Effector CD8-positive, alpha-beta T cell (primary cell): ENCODE data around the gene BZW1.
"Not testable (repeated sequence)": the region's sequence is repeated elsewhere in the genome, so short reads cannot be mapped to it uniquely, and the experiment has no call there.

ENCODE experiments used
- DNase-seq: peaks from one replicate; lab custom pipeline; 2025; lab: John Stamatoyannopoulos, UW

The BZW1 gene

DNA sequence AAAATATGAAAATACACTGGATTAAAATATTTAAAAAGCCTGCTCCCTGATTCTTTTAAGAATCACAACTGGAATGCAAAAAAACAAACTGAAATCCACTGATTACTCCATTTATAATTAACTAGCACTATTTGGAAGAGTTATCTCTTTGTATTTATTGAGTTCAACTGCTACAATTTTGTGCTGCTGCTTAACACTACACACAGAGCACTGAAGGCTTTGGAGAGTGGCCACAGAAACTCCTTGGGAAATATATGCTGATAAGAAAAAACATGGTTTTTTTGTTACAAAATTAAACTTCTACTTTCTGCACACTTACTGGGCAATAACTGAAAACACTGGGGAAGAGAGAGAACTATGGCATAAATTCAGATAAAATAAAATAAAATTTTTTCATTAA is 19.8 kb upstream of the BZW1 start:
- no peak for DNase-seq

DNA sequence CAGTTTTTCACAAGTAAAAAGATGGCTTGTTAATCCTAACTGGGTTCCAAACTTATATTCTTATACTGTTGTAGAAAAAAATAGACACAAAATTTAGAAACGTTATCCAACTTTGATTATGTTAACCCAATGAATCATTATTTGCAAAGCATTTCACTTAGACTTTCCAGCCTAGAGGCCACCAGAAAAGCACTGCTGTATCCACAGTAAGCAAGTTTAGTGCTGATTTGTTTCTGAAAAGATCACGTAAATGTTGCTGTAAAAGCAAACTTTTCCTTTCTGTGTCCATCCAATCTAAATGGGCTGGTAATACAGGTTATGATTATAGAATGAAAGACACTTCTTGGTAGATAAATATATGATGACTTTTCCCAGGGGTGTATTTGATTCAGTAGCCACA is 17.6 kb upstream of the BZW1 start:
- no peak for DNase-seq

DNA sequence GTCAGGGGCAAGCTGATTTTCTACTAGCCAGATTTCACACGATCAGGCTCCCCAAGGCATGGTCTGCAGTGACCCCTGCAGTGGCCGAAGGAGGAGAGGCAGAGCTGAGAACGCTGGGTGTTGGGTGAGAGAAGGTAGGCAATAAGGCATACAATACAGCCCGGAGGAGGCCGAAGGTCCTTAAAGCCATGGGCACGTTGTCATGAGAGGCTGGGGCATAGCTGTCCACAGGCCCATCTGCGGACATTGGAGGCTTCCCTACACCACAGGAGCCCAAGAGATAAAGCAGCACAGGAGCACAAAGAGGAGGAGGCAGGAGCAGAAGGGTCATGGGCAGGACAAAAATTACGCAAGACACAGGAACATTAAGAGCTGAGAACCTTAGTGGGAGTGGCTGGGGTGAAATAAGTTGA is 16.7 kb upstream of the BZW1 start:
- DNase-seq, result no peak

DNA sequence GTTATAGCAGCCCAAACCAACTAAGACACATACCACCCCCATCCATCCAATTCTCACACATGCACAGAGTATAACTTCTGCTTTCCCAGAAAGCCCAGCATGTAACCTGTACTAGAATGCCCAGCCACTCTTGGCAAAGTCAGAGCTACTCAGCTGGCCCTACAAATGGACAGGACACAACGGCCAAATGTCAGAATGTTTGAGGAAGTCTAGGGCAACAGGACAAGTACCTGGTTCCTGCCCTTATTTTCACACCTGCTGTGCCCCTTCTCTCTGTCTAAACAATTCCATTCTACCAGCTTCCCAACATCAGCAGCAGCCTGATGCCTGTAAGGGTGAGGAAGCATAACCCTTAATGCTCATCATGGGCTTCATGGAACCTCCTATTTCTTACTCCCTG is 15.1 kb upstream of the BZW1 start:
- no peak for DNase-seq

DNA sequence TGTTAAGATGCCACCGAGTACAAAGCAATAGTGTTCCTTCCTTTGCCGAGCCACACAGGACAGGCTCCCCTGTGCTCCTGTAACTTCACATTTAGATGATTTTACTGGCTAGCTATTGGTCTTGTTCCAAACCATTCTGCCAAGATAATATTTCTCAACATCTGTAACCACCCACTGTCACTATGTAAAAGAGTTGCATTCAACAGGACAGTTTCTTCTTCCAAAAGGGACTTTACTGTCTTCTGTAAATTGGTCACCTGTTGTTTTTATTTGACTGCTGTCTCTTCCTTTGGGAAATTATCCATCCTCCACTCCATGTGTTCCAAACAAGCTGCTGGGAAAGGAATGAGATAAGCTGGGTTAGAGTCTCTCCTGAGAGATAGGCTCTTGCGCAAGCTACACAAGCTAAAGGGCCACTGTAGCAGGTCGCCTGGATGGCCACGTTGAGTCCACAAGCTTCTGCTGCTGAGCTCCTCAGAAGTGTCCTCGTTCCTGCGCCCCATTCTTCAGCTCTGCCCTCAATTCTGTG is 14.4 kb upstream of the BZW1 start:
- DNase-seq, result no peak

DNA sequence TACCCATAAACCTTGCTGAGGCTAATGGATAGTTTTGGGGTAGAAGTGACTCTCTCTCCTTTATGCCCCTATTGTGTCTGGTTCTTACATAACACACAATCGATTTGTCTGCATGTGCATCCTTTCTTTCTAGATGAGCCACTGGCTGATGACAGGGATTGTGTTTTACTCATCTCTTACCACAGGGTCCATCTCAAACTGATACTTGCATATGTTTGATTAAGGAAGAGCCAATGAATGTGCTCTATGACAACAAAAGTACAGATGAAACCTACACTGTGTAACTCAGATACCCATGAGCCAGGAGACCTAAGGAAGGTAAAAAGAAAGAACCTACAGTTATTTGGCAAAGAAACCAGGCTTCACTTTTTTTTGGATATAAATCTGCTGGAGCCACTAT is 13.2 kb upstream of the BZW1 start:
- DNase-seq, result no peak

DNA sequence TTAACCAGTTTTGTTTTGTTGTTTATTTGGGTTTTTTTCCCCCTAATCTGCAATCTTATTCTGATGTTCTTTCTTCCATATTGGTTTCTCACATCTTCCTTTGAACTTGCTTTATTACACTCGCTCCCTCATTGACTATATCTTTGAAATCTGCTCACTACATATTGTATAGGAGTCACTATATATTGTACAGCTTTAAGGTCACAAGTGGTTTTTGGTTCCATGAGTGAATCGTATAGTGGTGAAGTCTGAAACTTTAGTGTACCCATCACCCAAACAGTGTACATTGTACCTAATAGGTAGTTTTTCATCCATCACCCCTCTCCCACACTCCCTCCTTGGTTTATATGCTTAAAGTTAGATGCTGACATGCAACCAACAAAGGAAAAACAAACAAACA is 11.3 kb upstream of the BZW1 start:
- no peak for DNase-seq

DNA sequence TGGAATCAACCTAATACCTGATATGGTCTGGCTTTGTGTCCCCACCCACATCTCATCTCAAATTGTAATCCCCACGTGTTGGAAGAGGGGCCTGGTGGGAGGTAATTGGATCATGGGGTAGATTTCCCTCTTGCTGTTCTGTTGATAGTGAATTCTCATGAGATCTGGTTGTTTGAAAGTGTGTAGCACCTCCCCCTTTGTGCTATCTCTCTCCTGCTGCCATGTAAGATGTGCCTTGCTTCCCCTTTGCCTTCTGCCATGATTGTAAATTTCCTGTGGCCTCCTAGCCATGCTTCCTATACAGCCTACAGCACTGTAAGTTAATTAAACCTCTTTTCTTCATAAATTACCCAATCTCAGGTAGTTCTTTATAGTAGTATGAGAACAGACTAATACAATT is 10.3 kb upstream of the BZW1 start:
- DNase-seq, result not testable (repeated sequence)

DNA sequence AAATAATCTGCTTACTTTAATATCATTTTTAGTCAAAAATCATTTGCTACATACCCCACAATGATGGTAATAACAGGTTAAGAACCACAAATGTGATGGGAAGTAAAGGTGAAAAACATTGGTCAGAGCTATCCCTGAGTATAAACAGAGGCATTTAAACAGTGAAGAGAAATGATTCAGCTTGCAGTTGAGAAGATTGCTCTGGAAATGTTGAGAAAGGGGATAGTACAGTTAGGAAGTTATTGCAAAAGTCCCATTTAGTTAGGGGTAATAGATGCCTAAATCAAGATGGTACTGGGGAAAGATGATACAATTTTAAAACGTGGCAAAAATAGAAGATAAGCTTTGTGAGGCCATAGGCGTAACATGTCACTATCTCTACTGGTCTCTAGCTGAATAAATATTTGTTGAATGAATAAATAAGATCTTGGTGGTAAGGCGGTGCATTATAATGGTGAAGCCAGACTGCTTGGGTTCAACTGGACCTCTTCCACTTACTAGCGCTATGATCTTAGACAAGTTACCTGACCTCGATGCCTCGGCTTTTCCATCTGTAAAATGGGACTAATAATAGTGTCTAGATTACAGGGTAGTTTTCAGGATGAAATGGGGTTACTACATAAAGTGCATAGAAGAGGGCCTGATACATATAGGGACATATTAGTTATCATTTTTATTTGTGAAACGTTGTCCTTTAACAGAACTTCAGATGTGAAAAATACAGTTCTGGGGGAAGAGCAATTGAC is 2.0 kb upstream of the BZW1 start:
- DNase-seq, result no peak

DNA sequence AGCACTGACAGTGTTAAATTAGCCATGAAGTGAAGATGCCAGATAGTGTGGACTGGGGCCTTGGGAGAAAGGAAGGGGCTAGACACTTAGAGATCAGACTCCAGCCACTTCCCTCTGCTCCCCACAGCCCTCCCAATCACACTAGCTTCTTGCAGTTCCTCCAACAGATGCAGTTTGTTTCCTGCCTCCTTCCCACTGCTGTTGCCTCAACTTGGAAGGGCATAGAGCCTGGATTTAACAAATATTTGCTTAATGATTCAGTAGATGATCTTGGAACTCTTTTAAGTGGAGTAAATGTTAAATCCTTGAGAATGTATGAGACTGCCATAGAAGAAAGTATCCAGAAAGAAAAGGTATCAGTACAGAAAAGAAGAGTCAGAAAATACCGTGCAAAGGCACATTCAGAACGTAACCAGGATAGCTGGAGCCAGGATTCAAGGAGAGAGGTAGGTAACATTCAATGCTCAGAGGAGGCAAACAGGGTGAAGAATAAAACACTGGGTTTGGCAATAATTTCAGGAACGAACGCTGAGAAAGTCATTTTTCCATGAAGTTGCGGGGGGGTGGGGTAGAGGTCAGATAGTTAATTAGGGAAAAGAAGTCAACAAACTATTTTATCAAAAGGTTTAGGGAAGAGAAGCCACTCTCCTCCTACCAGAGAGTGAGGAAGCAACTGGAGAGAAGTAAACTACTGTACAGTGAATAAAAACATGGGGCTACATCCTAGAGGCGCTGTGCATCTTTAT is 1.3 kb upstream of the BZW1 start:
- no peak for DNase-seq

DNA sequence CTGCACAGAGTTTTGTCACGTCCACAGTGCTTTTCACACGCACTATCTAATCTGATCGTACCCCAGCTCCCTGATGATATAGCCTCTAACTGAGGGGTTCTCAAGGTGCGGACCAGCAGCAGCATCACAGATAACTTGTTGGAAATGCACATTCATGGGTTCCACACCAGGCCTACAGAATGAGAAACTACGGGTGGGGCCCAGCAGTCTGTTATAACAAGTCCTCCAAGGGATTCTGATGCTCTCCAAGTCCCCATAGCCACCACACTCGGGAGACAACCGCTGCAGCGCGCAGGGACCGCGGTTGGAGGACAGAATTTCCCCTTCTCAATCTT is 745 bp upstream of the BZW1 start:
- DNase-seq, result no peak

DNA sequence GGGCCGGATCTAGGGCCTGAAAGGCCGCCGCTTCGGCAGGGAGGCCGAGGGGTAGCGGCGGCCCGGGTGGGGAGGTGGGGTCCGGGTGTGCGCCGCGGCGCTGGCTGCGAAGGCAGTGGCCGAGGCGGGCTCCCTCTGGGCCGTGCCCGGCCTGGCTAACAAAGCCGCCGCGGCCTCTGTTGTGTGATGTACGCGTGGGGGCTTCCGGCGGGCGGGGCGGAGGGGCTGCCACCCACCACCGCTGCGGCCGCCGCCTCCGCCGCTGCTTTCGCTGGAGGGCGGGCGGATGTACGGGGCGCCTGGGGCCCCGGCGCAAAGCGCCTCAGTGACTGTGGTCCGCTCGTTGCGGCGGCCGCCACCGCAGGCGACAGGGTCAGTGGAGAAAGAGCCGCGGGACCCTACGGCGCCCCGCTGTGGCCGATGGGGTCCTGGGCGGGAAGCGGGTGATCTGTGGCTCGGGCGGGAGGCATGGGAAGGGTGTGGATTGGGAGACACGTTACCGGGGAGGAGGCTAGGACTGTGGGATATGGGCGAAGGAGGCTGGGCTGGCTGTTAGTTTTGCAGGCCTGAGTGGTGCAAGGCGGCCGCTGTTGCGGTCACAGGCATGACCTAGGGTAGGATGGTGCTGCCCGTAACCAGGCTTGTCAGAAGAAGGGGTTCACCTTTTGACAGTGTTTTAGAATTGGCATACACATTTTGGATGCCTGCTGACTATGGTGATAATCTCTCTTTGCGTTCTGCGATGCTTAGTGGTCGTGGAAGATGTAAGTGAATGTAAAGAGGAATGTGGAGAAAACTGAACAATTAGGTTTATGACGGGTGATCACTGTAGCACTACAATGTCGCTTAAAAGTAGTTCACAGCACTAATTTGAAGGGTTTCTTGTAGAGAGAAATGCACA is 662 bp downstream of the BZW1 start:
- DNase-seq, result peak; percentile 47

DNA sequence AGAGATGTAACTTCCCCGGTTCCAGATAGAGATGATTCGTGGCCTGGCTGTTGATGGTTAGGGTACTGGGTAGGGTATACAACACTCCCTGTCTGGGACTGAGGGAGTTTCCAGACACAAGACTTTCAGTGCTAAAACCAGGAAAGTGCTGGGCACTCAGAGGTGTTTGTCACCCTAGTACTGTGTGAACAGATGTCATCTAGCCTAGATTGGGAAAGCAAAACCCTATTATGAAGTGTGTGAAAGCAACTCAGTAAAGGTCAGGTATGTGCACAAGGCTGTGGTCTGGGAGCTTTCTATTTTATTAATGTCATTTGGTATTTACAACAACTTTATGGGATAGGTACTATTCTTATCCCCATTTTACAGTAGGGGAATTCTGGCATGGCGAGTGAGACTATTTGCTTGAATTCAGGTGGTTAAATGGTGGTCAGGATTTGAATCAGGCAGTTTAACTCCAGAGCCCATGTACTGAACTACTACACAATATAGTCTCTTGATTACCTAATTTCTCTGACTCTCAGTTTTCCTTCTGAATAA is 2.6 kb downstream of the BZW1 start:
- no peak for DNase-seq

DNA sequence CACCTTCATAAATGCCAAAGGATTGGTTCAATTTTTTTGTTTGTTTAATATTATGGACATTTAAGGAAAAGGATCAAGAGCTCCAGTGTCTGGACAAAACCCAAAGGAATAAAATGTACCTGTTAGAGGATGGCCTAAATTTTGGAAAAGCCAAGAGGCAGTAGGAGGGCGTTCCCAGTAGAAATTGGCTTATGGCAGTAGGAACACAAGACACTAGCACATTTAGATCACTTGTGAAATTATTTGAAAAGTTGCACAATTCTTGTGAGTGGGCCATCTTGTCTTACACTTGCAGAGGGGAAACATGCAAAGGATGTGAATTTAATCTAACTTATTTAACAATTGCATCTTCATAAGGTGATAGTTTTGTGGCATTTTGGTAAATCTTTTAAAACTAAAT is 3.2 kb downstream of the BZW1 start:
- DNase-seq, result no peak

DNA sequence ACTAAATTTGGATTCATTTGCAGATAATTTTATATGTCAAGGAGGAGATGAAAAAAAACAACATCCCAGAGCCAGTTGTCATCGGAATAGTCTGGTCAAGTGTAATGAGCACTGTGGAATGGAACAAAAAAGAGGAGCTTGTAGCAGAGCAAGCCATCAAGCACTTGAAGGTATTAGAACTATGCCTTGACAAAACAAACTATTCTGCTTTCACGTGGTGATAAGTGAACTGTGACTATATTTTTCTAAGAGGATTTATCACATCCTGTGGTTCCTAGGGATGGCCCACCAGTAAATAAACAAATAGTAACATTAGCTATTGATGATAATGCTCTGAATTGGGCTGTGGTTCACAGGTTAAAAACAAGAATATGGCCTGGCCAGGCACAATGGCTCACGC is 7.0 kb downstream of the BZW1 start:
- not testable (repeated sequence) for DNase-seq

DNA sequence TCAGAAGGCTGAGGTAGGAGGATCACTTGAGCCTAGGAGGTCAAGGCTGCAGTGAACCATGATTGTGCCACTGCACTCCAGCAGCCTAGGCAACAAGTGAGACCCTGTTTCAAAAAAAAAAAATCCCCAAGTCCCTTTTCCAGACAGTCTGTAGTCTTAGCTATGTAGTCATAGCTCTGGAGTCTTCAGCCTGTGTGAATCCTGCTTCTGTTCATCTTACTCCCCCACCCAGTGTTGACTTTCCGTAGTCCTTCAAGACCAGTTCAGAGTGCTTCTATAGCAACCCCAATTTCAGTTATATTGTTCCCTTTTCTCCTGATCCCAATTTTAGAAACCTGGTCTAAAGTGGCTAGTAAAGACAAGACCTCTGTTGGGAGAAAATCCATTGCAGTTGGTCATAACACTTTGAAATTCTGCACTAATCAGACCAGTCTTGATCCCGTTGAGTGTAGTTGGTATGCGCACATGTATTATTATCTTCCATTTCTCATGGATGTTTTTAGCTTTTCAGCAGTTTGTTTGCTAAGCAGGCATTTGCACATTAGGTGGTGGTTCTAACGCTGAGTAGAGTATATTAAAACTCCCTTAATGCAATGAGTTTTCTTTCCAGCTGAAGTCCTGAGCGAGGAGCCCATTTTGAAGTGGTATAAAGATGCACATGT is 9.0 kb downstream of the BZW1 start:
- DNase-seq, result no peak

DNA sequence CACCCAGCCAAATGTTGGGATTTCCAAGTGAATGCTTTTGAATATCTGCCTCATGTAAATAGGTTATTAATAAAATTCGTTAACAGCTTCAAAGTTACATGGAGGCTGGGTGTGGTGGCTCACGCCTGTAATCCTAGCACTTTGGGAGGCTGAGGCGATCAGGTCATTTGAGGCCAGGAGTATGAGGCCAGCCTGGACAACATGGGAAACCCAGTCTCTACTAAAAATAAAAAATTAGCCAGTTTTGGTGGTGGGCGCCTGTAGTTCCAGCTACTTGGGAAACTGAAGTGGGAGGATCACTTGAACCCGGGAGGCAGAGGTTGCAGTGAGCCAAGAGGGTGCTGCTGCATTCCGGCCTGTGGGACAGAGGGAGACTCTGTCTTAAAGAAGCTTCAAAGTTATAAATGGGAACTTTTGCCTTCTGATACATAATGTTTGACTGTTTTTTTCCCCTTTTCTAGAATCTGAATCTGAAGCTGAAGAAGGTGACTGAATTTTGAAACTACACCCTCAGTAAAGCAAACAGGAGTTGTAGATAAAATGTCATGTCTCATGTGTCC is 10.1 kb downstream of the BZW1 start:
- DNase-seq, result no peak

DNA sequence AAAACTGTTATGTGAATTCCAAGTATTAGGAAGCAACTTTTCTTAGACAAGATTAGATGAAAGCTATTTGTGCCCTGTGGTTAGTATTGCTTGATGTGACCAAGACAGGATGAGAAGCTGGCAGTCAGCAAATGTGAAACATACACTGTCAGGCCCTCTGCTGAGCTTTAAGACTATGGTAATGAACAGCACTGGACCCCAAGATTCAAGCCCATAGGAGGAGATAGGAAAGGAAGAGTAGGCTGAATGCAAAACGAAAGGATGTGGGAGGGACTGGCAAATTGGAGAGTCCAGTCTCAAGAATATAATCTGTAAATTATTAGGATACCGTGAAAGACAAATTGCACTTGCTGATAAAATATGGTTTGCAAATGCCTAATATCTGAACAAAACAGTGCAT is 16.4 kb downstream of the BZW1 start:
- DNase-seq, result no peak

DNA sequence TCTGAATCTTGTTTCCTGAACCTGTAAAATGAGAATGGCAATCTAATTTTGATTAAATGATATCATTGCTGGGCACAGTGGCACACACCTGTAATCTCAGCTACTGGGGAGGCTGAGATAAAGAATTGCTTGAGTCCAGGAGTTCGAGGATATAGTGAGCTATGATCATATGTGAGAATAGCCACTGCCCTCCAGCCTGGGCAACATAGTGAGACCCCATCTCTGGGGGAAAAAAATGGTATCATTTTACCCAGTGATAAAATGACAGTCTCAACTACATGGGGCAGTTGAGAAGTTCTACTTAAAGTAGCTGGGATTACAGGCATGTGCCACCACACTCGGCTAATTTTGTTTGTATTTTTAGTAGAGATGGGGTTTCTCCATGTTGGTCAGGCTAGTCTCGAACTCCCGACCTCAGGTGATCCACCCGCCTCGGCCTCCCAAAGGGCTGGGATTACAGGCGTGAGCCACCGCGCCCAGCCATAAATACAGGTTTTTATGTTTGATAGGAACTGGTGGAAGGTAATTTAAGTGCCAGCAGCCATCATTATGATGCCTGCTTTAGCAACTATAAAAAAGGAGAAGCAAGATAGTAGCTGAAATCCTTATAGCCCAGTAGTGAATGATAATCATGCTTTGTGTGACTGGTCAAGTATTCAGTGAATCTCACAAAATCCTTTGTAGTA is 17.0 kb downstream of the BZW1 start:
- no peak for DNase-seq

DNA sequence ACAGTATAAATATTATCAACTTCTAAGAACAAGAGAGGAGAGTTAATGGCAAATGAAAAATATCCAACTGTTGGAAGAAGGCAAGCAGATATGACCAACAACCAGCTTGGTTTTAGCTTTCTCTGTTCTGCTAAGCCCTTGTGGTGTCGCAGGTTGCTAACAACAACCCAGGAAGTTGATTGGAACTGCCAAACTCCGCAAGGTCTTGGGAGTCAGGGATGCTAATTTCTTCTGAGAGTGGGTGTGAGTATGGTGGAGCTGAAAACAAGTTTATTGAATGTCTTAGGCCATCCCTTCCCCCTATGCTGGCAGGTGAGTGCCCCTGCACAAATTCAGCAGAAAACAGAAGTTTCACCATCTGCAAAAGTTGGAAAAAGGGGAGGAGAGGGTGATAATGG is 17.5 kb downstream of the BZW1 start:
- no peak for DNase-seq

DNA sequence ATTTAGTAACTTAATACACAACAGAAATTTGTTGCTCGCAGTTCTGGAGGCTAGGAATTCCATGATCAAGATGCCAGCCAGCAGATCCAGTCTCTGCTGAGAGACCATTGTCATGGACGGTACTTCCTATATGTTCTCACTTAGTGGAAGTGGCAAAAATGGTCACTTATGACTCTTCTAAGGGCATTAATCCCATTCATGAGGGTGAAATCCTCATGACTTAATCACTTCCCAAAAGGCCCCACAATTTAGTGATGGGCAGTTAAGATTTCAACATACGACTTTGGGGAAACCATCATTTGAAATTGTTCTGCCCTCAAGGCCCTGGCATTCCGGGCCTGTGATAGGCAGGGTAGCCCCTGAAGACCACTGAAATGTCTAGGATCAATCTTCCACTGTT is 23.0 kb downstream of the BZW1 start:
- no peak for DNase-seq
